Activated CD4-positive, alpha-beta T cell treated with anti-CD3 and anti-CD28 coated beads for 36 hours (primary cell): ENCODE results near the gene CYS1. TPM values are rescaled to one million over a fixed set of nuclear protein-coding genes. Genes with fewer than 3 reads are reported as not detected.

Experiments
- ATAC-seq: fragments of 200-7000 bp; cut with Tn5 transposase; one replicate; pipeline ENCODE4 v1.10.0; 2021; ENCODE audit warnings: mild to moderate bottlenecking, moderate library complexity
- CTCF ChIA-PET: fragments of 350-600 bp; sonication (Branson Sonifier 250); formaldehyde crosslinking; loops from one replicate; lab custom pipeline; 2021; ENCODE audit warnings: antibody characterized with exemption; lab: Charles Lee
- POLR2A ChIA-PET: fragments of 350-600 bp; sonication (Branson Sonifier 250); formaldehyde crosslinking; loops from one replicate; lab custom pipeline; 2021; ENCODE audit warnings: antibody characterized with exemption, inconsistent platforms; lab: Charles Lee
- DNase-seq: peaks from one replicate; pipeline ENCODE4 v3.0.0-alpha.2; 2020
- H3K27ac Mint-ChIP-seq: one replicate; pipeline ENCODE4 v1.8.0; 2021; ENCODE audit warnings: mixed read lengths
- H3K27me3 Mint-ChIP-seq: one replicate; pipeline ENCODE4 v1.8.0; 2021; ENCODE audit warnings: mixed read lengths
- H3K36me3 Mint-ChIP-seq: one replicate; pipeline ENCODE4 v1.8.0; 2021; ENCODE audit warnings: low read depth, mixed read lengths
- H3K4me1 Mint-ChIP-seq: one replicate; pipeline ENCODE4 v1.8.0; 2021; ENCODE audit warnings: mixed read lengths
- H3K4me3 Mint-ChIP-seq: one replicate; pipeline ENCODE4 v1.8.0; 2021; ENCODE audit warnings: mild to moderate bottlenecking, moderate library complexity, mixed read lengths
- H3K9me3 Mint-ChIP-seq: one replicate; pipeline ENCODE4 v1.8.0; 2021; ENCODE audit warnings: low read depth, mixed read lengths
- intact Hi-C, 2 experiments: fragments of 100-400 bp; cut with DNase I in 1 of 2; cut with micrococcal nuclease in 1 of 2; formaldehyde crosslinking; loops; one replicate each; pipeline versions ENCODE4 v1.14.2 to v1.15.1; 2022 to 2024; cut with DNase I, micrococcal nuclease
- total RNA-seq, 2 experiments: library from RNA; stranded (reverse); gene quantifications; one replicate each; pipeline ENCODE4 v1.2.3, GENCODE V29; 2021

Gene CYS1
- total RNA-seq, 2 experiments from 2014 or later = not detected

- H3K4me1 Mint-ChIP-seq = peaks cover 5% of the 10 kb centered on the region
- ChIA-PET POLR2A (interaction anchor here (0.6 to 1.0 kb wide), 5 partner anchors 62 to 387 kb away, joined by 3 to 7 read pairs (median 3); no protein-coding TSS in a partner anchor), CTCF (interaction anchor here (0.6 to 6.0 kb wide), 28 partner anchors 10 to 316 kb away, joined by 3 to 71 read pairs (median 4); partner anchors contain the start of gene TAF1B)
- H3K27me3 Mint-ChIP-seq = no peaks in the 10 kb centered on the region
- peaks cover 5% of the 10 kb centered on the region for H3K36me3 Mint-ChIP-seq
- DNase-seq = no peak
- H3K27ac Mint-ChIP-seq = no peak overlapping the region
- no peaks in the 10 kb centered on the region for H3K9me3 Mint-ChIP-seq
- intact Hi-C loops = loop anchor here (1.0 to 10.0 kb wide), 7 partner anchors 64 to 905 kb away; partner anchors contain the start of gene ADAM17 (in 2 of the 2)
- ATAC-seq = no peak
- no peak overlapping the region for H3K4me3 Mint-ChIP-seq
Observed at GRCh38 chr2:10047616-10048500, 32.4 kb downstream of the CYS1 start.

DNA sequence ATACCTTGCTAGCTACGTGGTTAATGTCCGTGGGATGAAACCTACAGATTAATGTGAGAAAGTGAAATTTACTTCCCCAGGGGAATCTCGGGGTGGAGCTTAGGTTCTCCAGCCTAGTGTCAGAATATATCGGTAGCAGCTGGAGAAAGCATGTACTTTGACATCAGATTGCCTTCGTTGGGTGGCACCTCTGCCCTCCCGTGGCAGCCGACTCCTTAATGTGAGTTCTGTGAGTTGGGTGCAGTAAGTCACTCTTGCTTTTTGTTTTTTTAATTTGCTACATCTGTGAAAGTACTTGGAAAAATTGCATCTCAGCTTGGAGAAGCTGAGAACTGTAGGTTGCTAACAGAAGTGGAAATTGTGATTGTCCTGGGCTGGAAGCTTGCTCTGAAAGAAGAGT is 33.3 kb downstream of the CYS1 start:
- CTCF ChIA-PET = interaction anchor here (0.6 to 6.0 kb wide), 14 partner anchors 11 to 388 kb away, joined by 3 to 71 read pairs (median 4); partner anchors contain the start of gene TAF1B
- POLR2A ChIA-PET = no interaction called here
- Mint-ChIP-seq H3K27ac (no peak overlapping the region), H3K9me3 (no peaks in the 10 kb centered on the region), H3K4me3 (no peak overlapping the region), H3K36me3 (peaks cover under 1% of the 10 kb centered on the region), H3K27me3 (no peaks in the 10 kb centered on the region), H3K4me1 (peaks cover 12% of the 10 kb centered on the region)
- ATAC-seq (no peak), DNase-seq (no peak)
- intact Hi-C loops = loop anchor here (5.0 to 10.0 kb wide), 2 partner anchors 250 to 492 kb away; partner anchors contain the start of gene ADAM17 (in 2 of the 2)

DNA sequence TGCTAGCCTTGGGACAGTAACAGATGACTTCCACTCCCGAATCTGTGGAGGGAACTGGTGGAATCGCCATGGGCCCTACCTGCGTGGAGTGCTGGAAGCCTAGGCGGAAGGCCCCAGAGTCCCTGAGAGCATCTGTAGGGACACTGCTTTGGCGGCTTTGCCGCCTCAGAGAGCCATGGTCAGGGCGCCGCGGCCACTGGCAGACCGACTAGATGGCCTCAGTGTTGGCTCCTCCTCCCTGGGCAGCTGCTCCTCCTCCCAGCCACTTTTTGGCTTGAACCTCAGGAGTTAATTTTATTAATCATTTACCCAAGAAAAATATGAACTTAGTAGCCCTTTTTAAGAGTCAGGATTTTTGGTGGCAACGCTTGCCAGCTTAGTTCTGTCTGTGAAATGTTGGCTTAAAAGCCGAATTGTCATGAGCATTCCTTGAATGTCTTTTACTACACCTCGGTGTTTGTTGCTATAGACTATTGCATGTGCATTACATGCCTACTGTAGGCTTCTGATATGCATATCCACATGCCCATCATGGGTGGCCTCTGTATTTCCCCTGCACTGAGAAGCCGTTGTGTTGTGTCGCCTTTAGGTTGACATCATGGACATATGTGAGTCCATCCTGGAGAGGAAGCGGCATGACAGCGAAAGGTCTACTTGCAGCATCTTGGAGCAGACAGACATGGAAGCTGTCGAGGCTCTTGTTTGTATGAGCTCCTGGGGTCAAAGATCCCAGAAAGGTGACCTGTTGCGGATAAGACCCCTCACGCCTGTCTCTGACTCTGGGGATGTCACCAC is 34.5 kb downstream of the CYS1 start:
- Mint-ChIP-seq H3K4me3 (peak overlapping the region; percentile 42), H3K4me1 (peaks cover 12% of the 10 kb centered on the region), H3K36me3 (no peaks in the 10 kb centered on the region), H3K9me3 (no peaks in the 10 kb centered on the region), H3K27me3 (peaks cover 3% of the 10 kb centered on the region), H3K27ac (no peak overlapping the region)
- ChIA-PET CTCF (interaction anchor here (0.8 to 6.0 kb wide), 8 partner anchors 17 to 246 kb away, joined by 3 to 71 read pairs (median 4); partner anchors contain the start of gene TAF1B), POLR2A (no interaction called here)
- DNase-seq = no peak
- intact Hi-C loops = loop anchor here (2.0 to 10.0 kb wide), 3 partner anchors 248 to 491 kb away; partner anchors contain the start of genes ADAM17 (in 2 of the 2) and YWHAQ (in 1 of the 2)
- ATAC-seq = no peak

DNA sequence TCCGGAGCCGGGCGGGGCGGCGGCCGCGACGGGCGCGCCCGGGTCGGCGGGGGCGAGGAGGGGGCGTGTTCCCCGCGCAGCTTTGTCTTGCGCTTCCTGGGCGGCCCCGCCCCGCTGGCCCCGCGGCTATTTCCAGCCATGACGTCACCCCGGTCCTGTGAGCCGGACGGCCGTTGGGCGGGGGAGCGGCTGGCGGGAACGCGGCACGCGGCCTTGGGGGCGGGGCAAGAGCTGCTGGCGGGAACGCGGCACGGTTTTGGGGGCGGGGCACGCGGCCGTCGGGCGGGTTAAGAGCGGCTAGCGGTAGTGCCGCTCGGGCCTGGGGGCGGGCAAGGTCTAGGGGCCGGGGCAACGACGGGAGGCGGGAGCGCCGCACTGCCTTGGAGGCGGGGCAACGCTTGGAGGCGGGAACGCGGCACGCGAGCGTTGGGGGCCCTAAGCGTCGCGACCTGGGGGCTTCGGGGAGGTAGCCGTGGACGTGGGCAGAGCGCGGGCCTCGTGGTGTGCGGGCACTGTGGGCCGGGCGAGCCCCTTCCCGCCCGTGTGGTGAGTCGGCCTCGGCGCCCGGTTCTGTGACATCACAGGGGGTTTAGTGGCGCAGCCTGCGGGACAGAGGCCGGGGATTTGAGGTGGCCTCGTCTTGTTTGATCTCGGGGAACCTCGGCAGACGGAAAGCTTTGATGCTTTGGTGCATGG is 36.2 kb downstream of the CYS1 start:
- peaks cover 12% of the 10 kb centered on the region for H3K4me1 Mint-ChIP-seq
- peaks cover 3% of the 10 kb centered on the region for H3K27me3 Mint-ChIP-seq
- CTCF ChIA-PET = interaction anchor here (0.6 to 6.0 kb wide), 4 partner anchors 60 to 245 kb away, joined by 3 to 71 read pairs (median 6); no protein-coding TSS in a partner anchor
- DNase-seq (peak; percentile 95), ATAC-seq (peak; percentile 81)
- POLR2A ChIA-PET = no interaction called here
- intact Hi-C loops = loop anchor here (1.0 to 10.0 kb wide), 8 partner anchors 76 to 621 kb away; partner anchors contain the start of genes ADAM17 (in 2 of the 2), GRHL1 (in 2 of the 2), CPSF3 (in 1 of the 2) and IAH1 (in 1 of the 2)
- peak overlapping the region; percentile 78 for H3K27ac Mint-ChIP-seq
- no peaks in the 10 kb centered on the region for H3K36me3 Mint-ChIP-seq
- no peaks in the 10 kb centered on the region for H3K9me3 Mint-ChIP-seq
- H3K4me3 Mint-ChIP-seq = peak overlapping the region; percentile 66

DNA sequence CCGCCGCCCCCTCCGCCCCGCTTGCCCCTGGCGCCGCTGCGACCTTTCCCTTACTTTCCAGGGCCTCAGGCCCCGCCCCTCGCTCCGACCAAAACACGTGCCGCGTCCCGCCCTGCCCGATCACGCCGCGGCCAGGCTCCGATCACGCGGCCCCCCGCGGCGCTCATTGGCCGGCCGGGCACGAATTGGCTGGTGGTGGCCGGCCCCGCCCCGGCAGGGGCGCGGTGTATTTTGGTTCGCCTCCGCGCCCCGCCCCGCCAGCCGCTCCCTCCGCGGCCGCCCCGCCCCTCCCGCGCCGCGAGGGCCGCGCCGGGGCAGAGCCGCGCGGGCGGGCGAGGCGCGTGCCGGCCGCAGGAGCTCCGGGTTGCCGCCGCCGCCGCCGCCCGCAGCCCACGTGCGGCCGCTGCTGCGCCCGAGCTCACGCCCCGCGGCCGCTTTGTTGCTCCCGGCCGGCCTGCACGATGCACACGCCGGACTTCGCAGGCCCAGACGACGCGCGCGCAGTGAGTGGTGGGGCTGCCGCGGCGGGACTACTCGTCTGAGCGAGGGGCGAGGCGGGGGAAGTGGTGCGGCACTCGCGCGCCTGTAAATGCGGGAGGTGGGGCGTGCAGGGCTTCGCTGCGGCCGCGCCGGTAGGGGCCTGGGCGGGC is 36.8 kb downstream of the CYS1 start, which contains the start of gene KLF11:
TSS of gene KLF11 (plus strand) at position 295 of the 650 bp plus-strand sequence. CDS start at position 462, 167 bp downstream.
- Mint-ChIP-seq H3K4me1 (peaks cover 12% of the 10 kb centered on the region), H3K9me3 (no peaks in the 10 kb centered on the region), H3K4me3 (peak within 1 kb of the TSS; percentile 66), H3K36me3 (no peaks in the 10 kb centered on the region), H3K27ac (peak within 1 kb of the TSS; percentile 78), H3K27me3 (peaks cover 3% of the 10 kb centered on the region)
- DNase-seq = peak; percentile 85
- ChIA-PET POLR2A (no interaction called here), CTCF (interaction anchor here (2.3 kb wide), 1 partner anchor 59 kb away, joined by 8 read pairs; no protein-coding TSS in a partner anchor)
- intact Hi-C loops = loop anchor here (1.0 to 10.0 kb wide), 4 partner anchors 77 to 620 kb away; partner anchors contain the start of genes ADAM17 (in 2 of the 2), CPSF3 (in 1 of the 2), IAH1 (in 1 of the 2) and ITGB1BP1 (in 1 of the 2)
- ATAC-seq = peak; percentile 68

GRCh38 chr2:10042301-10043161 is 37.7 kb downstream of the CYS1 start:
- no peaks in the 10 kb centered on the region for H3K9me3 Mint-ChIP-seq
- DNase-seq (peak; percentile 46), ATAC-seq (no peak)
- peaks cover 3% of the 10 kb centered on the region for H3K27me3 Mint-ChIP-seq
- ChIA-PET POLR2A (interaction anchor here (0.7 kb wide), 2 partner anchors 109 to 199 kb away, joined by 3 read pairs; partner anchors contain the start of gene TAF1B), CTCF (interaction anchor here (0.7 to 2.3 kb wide), 2 partner anchors 58 to 90 kb away, joined by 3 to 8 read pairs; no protein-coding TSS in a partner anchor)
- intact Hi-C loops = loop anchor here (1.0 to 10.0 kb wide), 4 partner anchors 78 to 619 kb away; partner anchors contain the start of genes ADAM17 (in 2 of the 2), CPSF3 (in 1 of the 2), IAH1 (in 1 of the 2) and ITGB1BP1 (in 1 of the 2)
- H3K36me3 Mint-ChIP-seq = no peaks in the 10 kb centered on the region
- peak overlapping the region; percentile 63 for H3K4me3 Mint-ChIP-seq
- peaks cover 12% of the 10 kb centered on the region for H3K4me1 Mint-ChIP-seq
- peak overlapping the region; percentile 9 for H3K27ac Mint-ChIP-seq

- DNase-seq (no peak), ATAC-seq (no peak)
- Mint-ChIP-seq H3K27ac (no peak overlapping the region), H3K4me3 (no peak overlapping the region), H3K36me3 (no peaks in the 10 kb centered on the region), H3K4me1 (peaks cover 12% of the 10 kb centered on the region), H3K9me3 (no peaks in the 10 kb centered on the region), H3K27me3 (peaks cover 3% of the 10 kb centered on the region)
- ChIA-PET CTCF (interaction anchor here (2.3 kb wide), 1 partner anchor 57 kb away, joined by 8 read pairs; no protein-coding TSS in a partner anchor), POLR2A (interaction anchor here (0.7 kb wide), 1 partner anchor 108 kb away, joined by 3 read pairs; no protein-coding TSS in a partner anchor)
- intact Hi-C loops = loop anchor here (2.0 to 10.0 kb wide), 2 partner anchors 487 to 567 kb away; partner anchors contain the start of genes ADAM17 (in 2 of the 2) and IAH1 (in 1 of the 2)
Observed at GRCh38 chr2:10041711-10042110, 38.5 kb downstream of the CYS1 start.

DNA sequence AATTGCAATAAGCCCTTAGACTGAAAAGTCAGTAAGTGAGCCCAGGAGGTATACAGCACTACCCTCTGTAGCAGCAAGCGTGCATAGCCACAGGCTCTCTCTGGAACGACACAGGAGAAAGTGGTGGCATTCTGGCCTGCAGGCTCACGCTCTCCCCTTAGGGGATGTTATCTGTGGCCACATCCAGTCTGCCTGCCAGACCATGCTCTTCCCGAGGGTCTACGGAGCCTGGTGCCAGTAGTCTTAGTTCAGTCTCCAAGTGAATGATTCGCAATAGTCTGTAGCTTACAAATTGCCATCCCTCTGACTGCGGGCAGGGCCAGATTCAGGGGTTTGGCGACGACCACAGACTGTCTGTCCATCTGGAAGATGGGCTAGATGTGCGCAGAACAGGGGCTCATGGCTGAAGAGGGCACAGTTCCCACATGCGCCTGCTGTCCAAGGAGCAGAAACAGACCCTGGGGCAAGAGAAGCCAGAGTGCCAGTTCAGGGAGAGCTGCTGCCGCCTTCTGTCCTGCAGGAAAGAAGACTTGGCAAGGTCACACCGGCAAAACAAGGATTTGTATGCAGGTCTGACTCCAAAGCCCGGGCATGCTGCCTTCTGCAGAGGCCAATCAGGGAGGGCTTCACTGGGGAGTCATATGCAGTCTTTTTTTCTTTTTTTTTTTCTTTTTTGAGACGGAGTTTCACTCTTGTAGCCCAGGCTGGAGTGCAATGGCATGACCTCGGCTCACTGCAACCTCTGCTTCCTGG is 40.4 kb downstream of the CYS1 start:
- peaks cover 3% of the 10 kb centered on the region for H3K27me3 Mint-ChIP-seq
- no peaks in the 10 kb centered on the region for H3K36me3 Mint-ChIP-seq
- intact Hi-C loops = loop anchor here (10.0 kb wide), 1 partner anchor 485 kb away; the partner anchor contains the start of gene ADAM17 (in 2 of the 2)
- H3K9me3 Mint-ChIP-seq = no peaks in the 10 kb centered on the region
- POLR2A ChIA-PET = no interaction called here
- no peak overlapping the region for H3K27ac Mint-ChIP-seq
- DNase-seq = no peak
- no peak overlapping the region for H3K4me3 Mint-ChIP-seq
- H3K4me1 Mint-ChIP-seq = peaks cover 14% of the 10 kb centered on the region
- CTCF ChIA-PET = interaction anchor here (1.1 kb wide), 1 partner anchor 55 kb away, joined by 3 read pairs; no protein-coding TSS in a partner anchor
- ATAC-seq = no peak
